Adrenal gland (tissue), 12 donors: Measurements from ENCODE around the gene UBQLN4. TPM values are rescaled to one million over a fixed set of nuclear protein-coding genes. Genes with fewer than 3 reads are reported as not detected.

Source experiments
- DNase-seq, 7 donors: peaks; one replicate each; pipeline ENCODE4 v3.0.0-alpha.2; 2019 to 2020
- H3K27ac ChIP-seq, 5 donors: fragments of 200-600 bp; sonication (generic) in 4 of 5; 1 replicate in 3 of 5; 2 replicates in 2 of 5; pipeline versions ENCODE4 v1.5.1 to v1.8.0; 2016 to 2020; ENCODE audit warnings: mild to moderate bottlenecking in 1 of 5
- H3K27me3 ChIP-seq: fragments of 200-600 bp; 2 replicates; pipeline ENCODE4 v1.8.0; 2021
- H3K36me3 ChIP-seq, 2 donors: fragments of 200-600 bp; replicated peaks in 1 of 2; 1 replicate in 1 of 2; 2 replicates in 1 of 2; pipeline versions ENCODE4 v1.5.1 to v1.8.0; 2018 to 2022
- H3K4me1 ChIP-seq, 2 donors: fragments of 200-600 bp; replicated peaks in 1 of 2; 1 replicate in 1 of 2; 2 replicates in 1 of 2; pipeline versions ENCODE4 v1.5.1 to v1.8.0; 2018 to 2021
- H3K4me3 ChIP-seq, 4 donors: fragments of 200-600 bp; sonication (generic) in 3 of 4; one replicate each; pipeline ENCODE4 v1.5.1; 2016 to 2018
- H3K9me3 ChIP-seq, 3 donors: fragments of 200-600 bp; sonication (generic) in 1 of 3; replicated peaks in 1 of 3; 1 replicate in 2 of 3; 2 replicates in 1 of 3; pipeline versions ENCODE4 v1.5.1 to v1.8.0; 2016 to 2021
- POLR2A ChIP-seq, 2 donors: fragments of 450-650 bp; IDR thresholded peaks; one replicate each; pipeline ENCODE4 v1.6.1; 2017; ENCODE audit warnings: antibody characterized with exemption in 2 of 2, mild to moderate bottlenecking in 2 of 2, moderate library complexity in 1 of 2
- WGBS, 4 donors: extraction: QIAGEN DNeasy Blood & Tissue Kit in 2 of 4; methylation state at CpG; one replicate each; pipeline versions ENCODE4 v1.1.5 to v1.1.7; 2013 to 2017; 5-methylcytosine and 5-hydroxymethylcytosine counted together
- intact Hi-C, 2 donors: fragments of 100-400 bp; cut with DNase I; formaldehyde crosslinking; loops; one replicate each; pipeline versions ENCODE4 v1.14.1 to v1.15.0; 2022 to 2023
- polyA plus RNA-seq, 3 donors: library from polyadenylated mRNA; stranded (reverse); fragments of 200-250 nt in 2 of 3; fragments of 350-450 nt in 1 of 3; fragmentation: Illumina TruSeq in 1 of 3; extraction: RNeasy Lipid Tissue Mini Kit (QIAGEN cat#74804) in 1 of 3; gene quantifications; one replicate each; pipeline ENCODE4 v1.2.3, GENCODE V29; 2013 to 2014
- total RNA-seq, 9 donors: library from RNA; depleted of rRNA in 4 of 9; stranded (reverse); fragments of >200 nt in 4 of 9; fragments of 120-200 nt in 1 of 9; fragmentation: NEBNext Ultra II Directional in 1 of 9; extraction: Animal tissue kit (Norgen Biotek cat#: 25700) in 1 of 9; gene quantifications; one replicate each; pipeline versions ENCODE4 v1.1.0 to v1.2.4, GENCODE V29; 2013 to 2023
- TF ChIP-seq, protein P1 (sequence below), 6 experiments: fragments of 450-650 bp in 4 of 6; fragments of 200-600 bp in 2 of 6; sonication (generic) in 1 of 6; IDR thresholded peaks; 1 replicate in 5 of 6; 2 replicates in 1 of 6; pipeline versions ENCODE4 v1.5.1 to v1.8.0; 2016 to 2021; ENCODE audit warnings: antibody characterized with exemption in 6 of 6, mild to moderate bottlenecking in 2 of 6, moderate library complexity in 1 of 6
- donor health status: healthy with polysubstance abuse.
- donor health status: Bipolar disorder and iron deficiency.
- donor health status: DM: yes; HTN: yes; CAD: no.
- donor health status: DM: no; HTN: no; CAD: no.
- donor health status: DM: no; HTN: no; CAD: no.
- donor health status: DM: yes; HTN: yes; CAD: no.

Gene UBQLN4
- total and polyA plus RNA-seq, 12 donors: 9.5 to 34.6 (median 23.3) TPM

DNA sequence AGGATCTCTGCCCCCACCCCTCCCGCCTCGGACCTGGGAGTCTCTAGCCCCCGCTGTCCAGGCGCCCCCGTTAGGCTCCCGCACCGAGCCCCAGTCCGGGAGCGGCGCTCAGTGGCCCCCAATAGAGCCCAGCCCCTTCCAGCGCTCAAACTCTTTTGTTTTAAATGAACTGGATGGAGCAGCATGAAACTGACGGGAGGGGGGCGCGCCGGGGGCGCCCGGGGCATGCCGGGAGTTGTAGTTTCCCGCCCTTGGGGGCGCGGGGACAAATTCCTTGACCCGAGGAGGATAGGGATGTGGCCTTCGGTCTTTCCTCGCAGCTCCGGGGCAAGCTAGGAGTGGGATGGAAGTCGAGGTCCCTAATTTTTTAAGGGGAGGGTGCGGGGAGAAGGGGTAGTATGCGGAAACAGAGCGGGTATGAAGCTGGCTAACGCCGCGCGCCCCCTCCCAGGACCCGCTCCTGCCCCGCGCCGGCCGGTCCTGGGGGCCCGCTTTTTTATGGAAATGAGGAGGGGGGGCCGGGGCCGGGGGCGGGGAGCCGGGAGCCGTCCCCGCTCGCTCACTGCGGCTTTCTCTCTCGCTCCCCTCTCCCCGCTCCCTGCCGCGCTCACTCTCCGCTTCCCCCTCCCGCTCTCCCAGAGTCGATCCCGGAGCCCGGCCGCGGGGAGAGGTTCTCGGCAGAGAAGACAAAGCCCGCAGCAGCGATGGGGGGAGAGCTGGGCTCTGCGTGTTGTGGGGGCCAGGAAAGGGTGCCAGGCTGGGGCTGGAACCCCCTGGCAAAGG is 28.9 kb upstream of the UBQLN4 start, which contains the start of gene MEX3A:
Gene MEX3A, minus strand, starts transcription at position 157 of the 783 bp plus-strand sequence. CDS start 467 bp downstream, outside the sequence.
- intact Hi-C loops: no loop called here
- WGBS, 4 donors: 0 to 2% (median 0%) methylated on average over 6 to 62 of the region's 62 CpGs
- Histone ChIP-seq H3K27ac (no peak within 1 kb of the TSS), H3K27me3 (no peaks in the 10 kb centered on the region), H3K4me3 (peak within 1 kb of the TSS; percentile 25 to 92 (median 73)), H3K36me3 (no peaks in the 10 kb centered on the region), H3K4me1 (peaks cover 9 to 26% of the 10 kb centered on the region in 2 donors), H3K9me3 (no peaks in the 10 kb centered on the region)
- peak; percentile 68 to 84 (median 74) for DNase-seq
- TF ChIP-seq, protein P1, sequence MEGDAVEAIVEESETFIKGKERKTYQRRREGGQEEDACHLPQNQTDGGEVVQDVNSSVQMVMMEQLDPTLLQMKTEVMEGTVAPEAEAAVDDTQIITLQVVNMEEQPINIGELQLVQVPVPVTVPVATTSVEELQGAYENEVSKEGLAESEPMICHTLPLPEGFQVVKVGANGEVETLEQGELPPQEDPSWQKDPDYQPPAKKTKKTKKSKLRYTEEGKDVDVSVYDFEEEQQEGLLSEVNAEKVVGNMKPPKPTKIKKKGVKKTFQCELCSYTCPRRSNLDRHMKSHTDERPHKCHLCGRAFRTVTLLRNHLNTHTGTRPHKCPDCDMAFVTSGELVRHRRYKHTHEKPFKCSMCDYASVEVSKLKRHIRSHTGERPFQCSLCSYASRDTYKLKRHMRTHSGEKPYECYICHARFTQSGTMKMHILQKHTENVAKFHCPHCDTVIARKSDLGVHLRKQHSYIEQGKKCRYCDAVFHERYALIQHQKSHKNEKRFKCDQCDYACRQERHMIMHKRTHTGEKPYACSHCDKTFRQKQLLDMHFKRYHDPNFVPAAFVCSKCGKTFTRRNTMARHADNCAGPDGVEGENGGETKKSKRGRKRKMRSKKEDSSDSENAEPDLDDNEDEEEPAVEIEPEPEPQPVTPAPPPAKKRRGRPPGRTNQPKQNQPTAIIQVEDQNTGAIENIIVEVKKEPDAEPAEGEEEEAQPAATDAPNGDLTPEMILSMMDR (IDR thresholded peaks at IDR 0.05): no peak
- TF ChIP-seq POLR2A (IDR thresholded peaks at IDR 0.05): no peak

DNA sequence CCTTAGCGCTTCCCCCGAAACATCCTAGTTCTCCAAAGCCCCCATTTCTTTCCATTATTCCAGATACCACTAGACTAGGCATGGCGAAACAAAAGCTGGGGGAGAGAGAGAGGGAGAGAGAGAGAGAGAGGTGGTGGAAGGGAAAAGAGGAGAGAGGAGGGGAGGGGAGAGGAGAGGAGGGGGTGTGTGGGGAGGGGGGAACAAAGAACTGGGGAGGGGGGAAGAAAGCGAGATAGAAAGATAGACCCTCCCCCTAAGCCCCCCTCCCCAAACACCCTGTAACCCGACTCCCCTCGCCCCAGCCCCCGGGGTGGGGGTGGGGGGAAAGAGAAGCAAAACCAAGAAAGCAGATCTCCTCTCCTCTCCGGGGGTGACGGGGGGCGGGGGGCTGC is 28.3 kb upstream of the UBQLN4 start:
- peak overlapping the region; percentile 25 to 92 (median 73) for H3K4me3 ChIP-seq
- intact Hi-C loops: no loop called here
- DNase-seq: no peak
- WGBS, 4 donors: 0 to 2% (median 0%) methylated on average over 3 to 10 of the region's 10 CpGs
- H3K27me3 ChIP-seq: no peaks in the 10 kb centered on the region
- no peak for TF ChIP-seq POLR2A (IDR thresholded peaks at IDR 0.05)
- TF ChIP-seq, protein P1 (IDR thresholded peaks at IDR 0.05): no peak
- H3K4me1 ChIP-seq: peaks cover 9 to 26% of the 10 kb centered on the region in 2 donors
- no peak overlapping the region for H3K27ac ChIP-seq
- no peaks in the 10 kb centered on the region for H3K9me3 ChIP-seq
- H3K36me3 ChIP-seq: no peaks in the 10 kb centered on the region

DNA sequence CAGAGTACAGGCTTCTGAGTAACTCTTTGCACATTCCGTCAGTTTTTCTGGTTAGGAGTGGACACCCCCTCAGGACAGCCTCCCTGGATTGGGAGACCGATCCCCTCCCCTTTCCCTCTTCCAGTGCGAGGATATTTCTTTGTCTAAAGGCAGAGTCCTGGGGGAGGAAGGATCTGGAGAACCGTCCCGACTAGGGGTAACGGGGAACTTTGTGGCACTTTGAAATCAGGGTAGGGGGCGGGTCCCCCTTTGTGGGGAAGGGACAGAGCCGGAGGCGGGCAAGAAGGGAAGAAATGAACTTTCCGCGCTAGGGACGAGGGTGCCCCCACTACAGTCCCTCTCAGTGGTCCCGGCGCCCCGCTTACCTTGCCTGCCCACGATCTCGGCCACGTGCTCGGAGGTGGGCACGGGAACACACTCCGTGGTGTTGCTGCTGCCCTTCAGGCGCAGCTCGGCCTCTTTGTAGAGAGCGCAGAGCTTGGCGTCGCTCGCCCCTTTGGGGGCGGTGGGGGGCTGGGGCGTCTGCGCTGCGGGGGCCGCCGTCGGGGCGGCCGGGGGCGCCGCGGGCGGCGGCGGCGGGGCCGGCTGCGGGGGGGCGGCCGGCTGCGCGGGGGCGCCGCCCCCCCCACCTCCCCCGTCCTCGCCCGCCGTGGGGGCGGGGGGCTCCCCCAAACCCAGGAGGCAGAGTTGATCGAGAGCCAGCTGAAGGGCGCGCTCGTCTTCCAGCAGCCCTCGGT is 27.8 kb upstream of the UBQLN4 start:
- H3K9me3 ChIP-seq: no peaks in the 10 kb centered on the region
- H3K4me1 ChIP-seq: peaks cover 9 to 23% of the 10 kb centered on the region in 2 donors
- WGBS, 4 donors: 6 to 21% (median 13%) methylated on average over 13 to 61 of the region's 61 CpGs
- peak overlapping the region in 1 of 4 donors; percentile 58 for H3K4me3 ChIP-seq
- H3K27me3 ChIP-seq: no peaks in the 10 kb centered on the region
- no peaks in the 10 kb centered on the region for H3K36me3 ChIP-seq
- H3K27ac ChIP-seq: no peak overlapping the region
- no peak for DNase-seq
- TF ChIP-seq, protein P1 (IDR thresholded peaks at IDR 0.05): no peak
- TF ChIP-seq POLR2A (IDR thresholded peaks at IDR 0.05): no peak
- intact Hi-C loops: no loop called here

DNA sequence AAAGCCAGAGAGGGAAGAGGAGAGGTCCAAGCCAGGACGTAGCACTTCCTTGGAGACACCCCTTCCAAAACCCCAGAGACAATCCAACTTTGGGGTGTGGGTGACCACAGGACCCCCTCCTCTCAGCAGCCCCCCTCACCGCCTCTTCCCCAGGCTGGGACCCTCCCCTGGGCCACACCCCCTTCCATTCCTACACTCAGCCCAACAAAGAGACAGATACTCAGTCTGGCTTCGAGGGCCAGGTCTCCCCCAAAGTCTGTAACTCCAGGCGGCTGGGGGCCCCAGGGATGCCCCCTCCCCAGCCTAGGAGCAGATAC is 27.2 kb upstream of the UBQLN4 start:
- H3K4me3 ChIP-seq: no peak overlapping the region
- peaks cover 9 to 17% of the 10 kb centered on the region in 2 donors for H3K4me1 ChIP-seq
- no peaks in the 10 kb centered on the region for H3K9me3 ChIP-seq
- TF ChIP-seq POLR2A (IDR thresholded peaks at IDR 0.05): no peak
- TF ChIP-seq, protein P1 (IDR thresholded peaks at IDR 0.05): no peak
- intact Hi-C loops: no loop called here
- 70 to 83% (median 76%) methylated on average over 3 to 4 of the region's 4 CpGs for WGBS, 4 donors
- no peak for DNase-seq
- H3K27ac ChIP-seq: no peak overlapping the region
- no peaks in the 10 kb centered on the region for H3K27me3 ChIP-seq
- H3K36me3 ChIP-seq: no peaks in the 10 kb centered on the region
